ENCODE results near the gene IQGAP1. TPM values are rescaled to one million over a fixed set of nuclear protein-coding genes. Genes with fewer than 3 reads are reported as not detected.

Gene IQGAP1
- total and polyA plus RNA-seq, 9 of the 15 experiments (the other 6 are each of a cell fraction or from before 2014, with no cell fraction given) = 37.6 to 143 (median 77.7) TPM

DNA sequence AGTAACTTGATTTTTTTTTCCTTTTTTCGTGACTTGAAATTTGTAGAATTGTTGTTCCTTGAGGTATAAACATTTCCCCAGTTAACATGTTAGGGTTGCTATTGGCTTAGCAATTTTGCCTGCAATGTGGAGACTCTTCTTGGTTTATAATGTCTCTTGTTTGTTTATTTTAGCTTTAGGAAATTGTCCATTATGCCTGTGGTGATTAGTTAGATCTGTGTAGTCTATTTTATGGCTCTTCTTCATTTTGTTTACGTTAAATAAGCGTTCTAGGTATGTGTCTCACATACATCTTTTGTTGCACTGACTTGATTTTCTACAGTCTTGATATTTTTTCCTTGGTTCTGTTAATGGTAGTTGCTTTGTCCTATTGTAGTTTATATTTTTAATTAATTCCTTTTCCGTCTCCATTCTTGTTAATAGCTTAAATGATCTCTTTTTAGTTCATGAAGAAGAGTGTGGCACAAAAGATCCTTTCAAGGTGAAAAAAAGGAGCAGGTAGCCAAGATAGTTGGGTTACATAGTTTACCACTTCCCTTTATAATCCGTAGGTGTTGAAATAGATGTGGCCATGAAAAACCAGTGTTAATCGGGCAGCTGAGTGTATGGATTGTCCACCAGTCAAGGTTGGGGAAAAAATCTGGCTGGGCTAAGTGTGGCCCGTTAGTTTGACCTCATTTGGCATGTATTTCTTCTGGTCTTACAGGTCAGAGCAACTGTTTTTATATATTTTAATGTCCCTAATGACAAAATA lies 12.1 kb downstream of the IQGAP1 start (continued):
- TF ChIP-seq, protein P1, sequence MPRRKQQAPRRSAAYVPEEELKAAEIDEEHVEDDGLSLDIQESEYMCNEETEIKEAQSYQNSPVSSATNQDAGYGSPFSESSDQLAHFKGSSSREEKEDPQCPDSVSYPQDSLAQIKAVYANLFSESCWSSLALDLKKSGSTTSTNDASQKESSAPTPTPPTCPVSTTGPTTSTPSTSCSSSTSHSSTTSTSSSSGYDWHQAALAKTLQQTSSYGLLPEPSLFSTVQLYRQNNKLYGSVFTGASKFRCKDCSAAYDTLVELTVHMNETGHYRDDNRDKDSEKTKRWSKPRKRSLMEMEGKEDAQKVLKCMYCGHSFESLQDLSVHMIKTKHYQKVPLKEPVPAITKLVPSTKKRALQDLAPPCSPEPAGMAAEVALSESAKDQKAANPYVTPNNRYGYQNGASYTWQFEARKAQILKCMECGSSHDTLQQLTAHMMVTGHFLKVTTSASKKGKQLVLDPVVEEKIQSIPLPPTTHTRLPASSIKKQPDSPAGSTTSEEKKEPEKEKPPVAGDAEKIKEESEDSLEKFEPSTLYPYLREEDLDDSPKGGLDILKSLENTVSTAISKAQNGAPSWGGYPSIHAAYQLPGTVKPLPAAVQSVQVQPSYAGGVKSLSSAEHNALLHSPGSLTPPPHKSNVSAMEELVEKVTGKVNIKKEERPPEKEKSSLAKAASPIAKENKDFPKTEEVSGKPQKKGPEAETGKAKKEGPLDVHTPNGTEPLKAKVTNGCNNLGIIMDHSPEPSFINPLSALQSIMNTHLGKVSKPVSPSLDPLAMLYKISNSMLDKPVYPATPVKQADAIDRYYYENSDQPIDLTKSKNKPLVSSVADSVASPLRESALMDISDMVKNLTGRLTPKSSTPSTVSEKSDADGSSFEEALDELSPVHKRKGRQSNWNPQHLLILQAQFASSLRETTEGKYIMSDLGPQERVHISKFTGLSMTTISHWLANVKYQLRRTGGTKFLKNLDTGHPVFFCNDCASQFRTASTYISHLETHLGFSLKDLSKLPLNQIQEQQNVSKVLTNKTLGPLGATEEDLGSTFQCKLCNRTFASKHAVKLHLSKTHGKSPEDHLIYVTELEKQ (CRISPR knock-in tag; IDR thresholded peaks at IDR 0.05) = no peak
- TF ChIP-seq KLF16 (IDR thresholded peaks at IDR 0.05) (no peak), CBX8 (IDR thresholded peaks at IDR 0.05; ENCODE audit: borderline replicate concordance, extremely low read depth, low read depth, low read length, poor library complexity, severe bottlenecking) (no peak), ZFX (CRISPR knock-in tag; IDR thresholded peaks at IDR 0.05) (no peak), TAF9B (IDR thresholded peaks at IDR 0.05; ENCODE audit: partially characterized antibody) (no peak), RNF2 (IDR thresholded peaks at IDR 0.05) (no peak)
- TF ChIP-seq, protein P2, sequence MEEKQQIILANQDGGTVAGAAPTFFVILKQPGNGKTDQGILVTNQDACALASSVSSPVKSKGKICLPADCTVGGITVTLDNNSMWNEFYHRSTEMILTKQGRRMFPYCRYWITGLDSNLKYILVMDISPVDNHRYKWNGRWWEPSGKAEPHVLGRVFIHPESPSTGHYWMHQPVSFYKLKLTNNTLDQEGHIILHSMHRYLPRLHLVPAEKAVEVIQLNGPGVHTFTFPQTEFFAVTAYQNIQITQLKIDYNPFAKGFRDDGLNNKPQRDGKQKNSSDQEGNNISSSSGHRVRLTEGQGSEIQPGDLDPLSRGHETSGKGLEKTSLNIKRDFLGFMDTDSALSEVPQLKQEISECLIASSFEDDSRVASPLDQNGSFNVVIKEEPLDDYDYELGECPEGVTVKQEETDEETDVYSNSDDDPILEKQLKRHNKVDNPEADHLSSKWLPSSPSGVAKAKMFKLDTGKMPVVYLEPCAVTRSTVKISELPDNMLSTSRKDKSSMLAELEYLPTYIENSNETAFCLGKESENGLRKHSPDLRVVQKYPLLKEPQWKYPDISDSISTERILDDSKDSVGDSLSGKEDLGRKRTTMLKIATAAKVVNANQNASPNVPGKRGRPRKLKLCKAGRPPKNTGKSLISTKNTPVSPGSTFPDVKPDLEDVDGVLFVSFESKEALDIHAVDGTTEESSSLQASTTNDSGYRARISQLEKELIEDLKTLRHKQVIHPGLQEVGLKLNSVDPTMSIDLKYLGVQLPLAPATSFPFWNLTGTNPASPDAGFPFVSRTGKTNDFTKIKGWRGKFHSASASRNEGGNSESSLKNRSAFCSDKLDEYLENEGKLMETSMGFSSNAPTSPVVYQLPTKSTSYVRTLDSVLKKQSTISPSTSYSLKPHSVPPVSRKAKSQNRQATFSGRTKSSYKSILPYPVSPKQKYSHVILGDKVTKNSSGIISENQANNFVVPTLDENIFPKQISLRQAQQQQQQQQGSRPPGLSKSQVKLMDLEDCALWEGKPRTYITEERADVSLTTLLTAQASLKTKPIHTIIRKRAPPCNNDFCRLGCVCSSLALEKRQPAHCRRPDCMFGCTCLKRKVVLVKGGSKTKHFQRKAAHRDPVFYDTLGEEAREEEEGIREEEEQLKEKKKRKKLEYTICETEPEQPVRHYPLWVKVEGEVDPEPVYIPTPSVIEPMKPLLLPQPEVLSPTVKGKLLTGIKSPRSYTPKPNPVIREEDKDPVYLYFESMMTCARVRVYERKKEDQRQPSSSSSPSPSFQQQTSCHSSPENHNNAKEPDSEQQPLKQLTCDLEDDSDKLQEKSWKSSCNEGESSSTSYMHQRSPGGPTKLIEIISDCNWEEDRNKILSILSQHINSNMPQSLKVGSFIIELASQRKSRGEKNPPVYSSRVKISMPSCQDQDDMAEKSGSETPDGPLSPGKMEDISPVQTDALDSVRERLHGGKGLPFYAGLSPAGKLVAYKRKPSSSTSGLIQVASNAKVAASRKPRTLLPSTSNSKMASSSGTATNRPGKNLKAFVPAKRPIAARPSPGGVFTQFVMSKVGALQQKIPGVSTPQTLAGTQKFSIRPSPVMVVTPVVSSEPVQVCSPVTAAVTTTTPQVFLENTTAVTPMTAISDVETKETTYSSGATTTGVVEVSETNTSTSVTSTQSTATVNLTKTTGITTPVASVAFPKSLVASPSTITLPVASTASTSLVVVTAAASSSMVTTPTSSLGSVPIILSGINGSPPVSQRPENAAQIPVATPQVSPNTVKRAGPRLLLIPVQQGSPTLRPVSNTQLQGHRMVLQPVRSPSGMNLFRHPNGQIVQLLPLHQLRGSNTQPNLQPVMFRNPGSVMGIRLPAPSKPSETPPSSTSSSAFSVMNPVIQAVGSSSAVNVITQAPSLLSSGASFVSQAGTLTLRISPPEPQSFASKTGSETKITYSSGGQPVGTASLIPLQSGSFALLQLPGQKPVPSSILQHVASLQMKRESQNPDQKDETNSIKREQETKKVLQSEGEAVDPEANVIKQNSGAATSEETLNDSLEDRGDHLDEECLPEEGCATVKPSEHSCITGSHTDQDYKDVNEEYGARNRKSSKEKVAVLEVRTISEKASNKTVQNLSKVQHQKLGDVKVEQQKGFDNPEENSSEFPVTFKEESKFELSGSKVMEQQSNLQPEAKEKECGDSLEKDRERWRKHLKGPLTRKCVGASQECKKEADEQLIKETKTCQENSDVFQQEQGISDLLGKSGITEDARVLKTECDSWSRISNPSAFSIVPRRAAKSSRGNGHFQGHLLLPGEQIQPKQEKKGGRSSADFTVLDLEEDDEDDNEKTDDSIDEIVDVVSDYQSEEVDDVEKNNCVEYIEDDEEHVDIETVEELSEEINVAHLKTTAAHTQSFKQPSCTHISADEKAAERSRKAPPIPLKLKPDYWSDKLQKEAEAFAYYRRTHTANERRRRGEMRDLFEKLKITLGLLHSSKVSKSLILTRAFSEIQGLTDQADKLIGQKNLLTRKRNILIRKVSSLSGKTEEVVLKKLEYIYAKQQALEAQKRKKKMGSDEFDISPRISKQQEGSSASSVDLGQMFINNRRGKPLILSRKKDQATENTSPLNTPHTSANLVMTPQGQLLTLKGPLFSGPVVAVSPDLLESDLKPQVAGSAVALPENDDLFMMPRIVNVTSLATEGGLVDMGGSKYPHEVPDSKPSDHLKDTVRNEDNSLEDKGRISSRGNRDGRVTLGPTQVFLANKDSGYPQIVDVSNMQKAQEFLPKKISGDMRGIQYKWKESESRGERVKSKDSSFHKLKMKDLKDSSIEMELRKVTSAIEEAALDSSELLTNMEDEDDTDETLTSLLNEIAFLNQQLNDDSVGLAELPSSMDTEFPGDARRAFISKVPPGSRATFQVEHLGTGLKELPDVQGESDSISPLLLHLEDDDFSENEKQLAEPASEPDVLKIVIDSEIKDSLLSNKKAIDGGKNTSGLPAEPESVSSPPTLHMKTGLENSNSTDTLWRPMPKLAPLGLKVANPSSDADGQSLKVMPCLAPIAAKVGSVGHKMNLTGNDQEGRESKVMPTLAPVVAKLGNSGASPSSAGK (IDR thresholded peaks at IDR 0.05) = no peak
